Amygdala (tissue), 56 donors: ENCODE data around the gene ISCA2.

Experiments
- DNase-seq, 56 donors: peaks; one replicate each; lab custom pipeline; 2025; lab: John Stamatoyannopoulos, UW

The ISCA2 gene

DNA sequence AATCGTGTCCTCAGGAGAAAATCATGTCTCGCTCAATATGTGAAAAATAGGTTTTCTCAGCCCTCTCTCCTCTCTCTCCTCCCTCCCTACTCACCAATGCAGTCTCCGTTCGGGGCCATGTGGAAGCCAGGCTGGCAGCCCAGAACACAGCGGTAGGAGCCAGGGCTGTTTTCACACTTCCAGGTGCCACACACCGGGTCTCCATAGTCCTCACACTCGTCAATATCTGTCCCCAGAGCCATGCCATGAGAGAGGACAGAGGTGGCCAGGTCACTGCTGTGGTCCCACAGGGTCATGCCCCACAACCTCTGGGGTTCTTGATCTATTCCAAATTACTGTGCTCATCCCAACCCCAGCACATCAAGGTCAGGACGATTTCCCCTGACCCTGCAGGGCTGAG, 13.5 kb downstream of the ISCA2 start:
- no peak for DNase-seq

DNA sequence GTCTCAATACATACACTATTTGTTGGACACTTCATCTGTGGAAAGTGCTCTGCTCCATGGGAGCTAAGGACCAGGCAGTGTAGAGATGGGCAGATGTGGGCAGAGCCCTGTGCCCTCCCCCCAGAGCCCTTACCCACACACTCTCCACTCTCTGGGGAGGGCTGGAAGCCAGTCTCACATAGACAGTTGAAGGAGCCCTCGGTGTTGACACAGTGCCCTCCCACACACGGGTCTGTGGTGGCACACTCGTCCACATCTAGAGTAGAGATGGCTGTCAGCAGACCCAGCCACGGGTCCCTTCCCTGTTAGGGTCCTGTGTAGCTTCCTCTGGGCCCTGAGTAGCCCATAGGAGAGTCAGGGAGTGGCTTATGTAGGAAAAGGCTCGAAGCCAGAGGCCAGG, 14.3 kb downstream of the ISCA2 start:
- DNase-seq, result no peak

DNA sequence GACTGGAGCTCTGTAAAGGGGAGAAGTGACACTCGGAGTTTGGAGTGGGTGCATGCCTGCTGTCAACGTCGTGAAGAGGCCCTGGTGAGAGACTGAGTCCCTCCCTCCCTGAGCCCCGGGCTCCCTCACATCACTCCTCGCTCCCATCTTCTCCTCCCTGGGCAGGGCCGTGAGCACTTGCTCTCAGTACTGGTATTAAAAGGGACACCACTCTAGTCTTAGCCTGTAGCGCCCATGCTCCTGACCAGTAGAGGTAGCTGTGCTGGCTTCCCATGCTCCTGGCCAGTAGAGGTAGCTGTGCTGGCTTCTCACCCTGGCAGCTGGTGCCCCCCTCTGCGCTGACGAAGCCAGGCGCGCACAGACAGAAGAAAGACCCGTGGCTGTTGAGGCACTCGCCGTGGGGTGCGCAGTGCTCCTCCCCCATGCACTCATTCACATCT, 14.7 kb downstream of the ISCA2 start:
- no peak for DNase-seq

DNA sequence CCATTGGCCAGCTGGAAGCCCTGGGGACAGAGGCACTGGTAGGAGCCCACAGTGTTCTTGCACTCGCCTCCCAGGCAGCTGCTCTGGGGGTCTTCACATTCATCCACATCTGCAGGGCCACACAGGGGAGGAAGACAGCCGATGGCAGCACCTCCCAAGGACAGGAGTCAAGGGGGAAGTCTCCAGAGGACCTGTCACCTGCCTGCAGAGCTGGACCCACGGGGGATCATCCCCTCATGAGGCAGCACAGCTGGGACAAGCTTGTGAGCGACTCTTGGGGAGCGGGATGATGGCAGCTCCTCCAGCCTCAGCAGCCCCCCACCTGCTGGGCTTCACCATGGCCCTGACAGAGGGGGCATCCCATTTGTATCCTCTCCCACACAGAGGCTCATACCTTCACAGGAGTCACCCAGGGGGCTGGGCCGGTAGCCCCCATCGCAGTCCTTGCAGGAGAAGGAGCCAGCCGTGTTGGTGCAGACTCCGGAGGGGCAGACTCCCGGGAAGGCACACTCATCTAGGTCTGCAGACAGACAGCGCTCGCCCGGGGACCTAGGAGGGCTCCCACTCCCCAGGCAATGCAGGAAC, 15.4 kb downstream of the ISCA2 start:
- no peak for DNase-seq

DNA sequence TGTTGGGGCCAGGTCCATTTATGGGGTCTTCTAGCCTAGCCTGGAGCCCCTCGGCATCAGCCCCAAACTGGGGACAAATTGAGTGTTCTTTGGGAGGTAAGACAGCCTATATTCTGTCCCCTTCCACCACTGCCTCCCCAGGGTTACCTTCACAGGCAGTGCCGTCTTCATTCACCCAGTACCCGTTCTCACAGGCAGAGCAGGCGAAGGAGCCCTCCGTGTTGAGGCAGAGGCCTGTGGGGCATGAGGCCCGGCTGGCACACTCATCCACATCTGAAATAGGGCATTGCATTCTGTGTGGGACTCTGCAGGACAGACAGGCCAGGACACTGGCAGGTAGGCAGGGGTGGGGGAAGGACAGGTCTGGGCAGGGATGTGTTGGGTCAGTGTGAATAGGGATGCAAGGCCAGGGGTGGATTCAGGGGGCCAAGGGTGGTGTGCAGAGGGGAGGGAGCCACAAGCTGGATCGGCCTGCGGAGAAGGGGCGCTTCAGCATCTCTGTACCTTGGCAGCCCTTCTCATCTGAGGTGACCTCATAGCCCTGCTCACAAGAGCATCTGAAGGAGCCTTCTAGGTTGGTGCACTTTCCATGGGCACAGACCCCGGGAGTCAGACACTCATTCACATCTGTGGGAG, 16.1 kb downstream of the ISCA2 start:
- no peak for DNase-seq

DNA sequence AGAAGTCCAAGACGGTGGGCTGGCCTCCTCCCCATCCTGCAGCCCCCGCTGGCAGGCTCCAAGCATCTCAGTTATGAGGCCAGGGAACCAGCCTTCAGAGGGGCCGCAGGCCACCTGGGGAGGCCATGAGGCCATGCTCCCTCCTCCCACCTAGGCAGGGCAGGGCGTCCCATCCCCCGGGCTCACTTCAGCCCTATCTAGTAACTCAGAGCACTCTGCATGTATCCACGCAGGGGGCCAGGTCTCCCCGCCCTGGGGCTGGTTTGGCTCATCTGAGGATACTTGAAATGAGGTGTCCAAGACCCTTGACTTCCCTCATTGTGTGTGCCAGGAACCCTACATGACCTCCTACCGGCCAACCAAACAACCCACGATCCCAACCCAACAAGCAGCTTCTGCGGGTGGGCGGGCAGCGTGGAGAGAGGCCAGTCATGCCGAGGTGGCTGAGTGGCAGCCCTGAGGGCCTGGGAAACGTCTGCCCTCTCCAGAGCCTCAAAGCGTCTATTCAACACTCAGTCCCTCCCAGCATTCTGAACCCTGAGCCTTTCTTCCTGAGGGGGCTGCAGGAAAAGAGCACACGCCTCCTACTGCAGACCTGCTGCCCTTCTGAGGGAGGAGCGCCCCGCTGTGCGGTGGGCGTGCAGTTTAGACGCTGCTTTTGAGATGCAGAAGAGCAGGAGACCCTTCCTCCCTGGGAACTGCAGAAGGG, 16.8 kb downstream of the ISCA2 start:
- no peak for DNase-seq

DNA sequence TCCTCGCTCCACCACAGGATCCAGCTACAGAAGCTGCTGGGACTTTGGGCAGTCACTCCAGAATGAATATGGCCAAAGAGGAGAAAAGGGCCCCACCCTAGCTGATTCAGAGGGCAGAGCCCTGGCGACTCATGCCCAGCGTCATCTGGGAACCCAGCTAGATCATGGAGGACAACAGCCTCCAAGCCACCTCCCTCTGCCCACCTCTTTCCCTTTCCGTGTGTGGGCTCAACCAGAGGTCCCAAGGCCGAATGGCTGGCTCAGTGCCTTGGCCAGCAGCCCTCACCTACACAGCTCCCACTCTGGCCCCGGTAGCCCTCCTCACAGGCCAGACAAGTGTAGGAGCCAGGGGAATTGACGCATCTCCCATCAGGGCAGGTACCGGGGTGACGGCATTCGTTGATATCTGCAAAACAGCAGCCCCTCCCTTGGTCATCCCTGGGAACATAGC, 17.4 kb downstream of the ISCA2 start:
- DNase-seq, result no peak

DNA sequence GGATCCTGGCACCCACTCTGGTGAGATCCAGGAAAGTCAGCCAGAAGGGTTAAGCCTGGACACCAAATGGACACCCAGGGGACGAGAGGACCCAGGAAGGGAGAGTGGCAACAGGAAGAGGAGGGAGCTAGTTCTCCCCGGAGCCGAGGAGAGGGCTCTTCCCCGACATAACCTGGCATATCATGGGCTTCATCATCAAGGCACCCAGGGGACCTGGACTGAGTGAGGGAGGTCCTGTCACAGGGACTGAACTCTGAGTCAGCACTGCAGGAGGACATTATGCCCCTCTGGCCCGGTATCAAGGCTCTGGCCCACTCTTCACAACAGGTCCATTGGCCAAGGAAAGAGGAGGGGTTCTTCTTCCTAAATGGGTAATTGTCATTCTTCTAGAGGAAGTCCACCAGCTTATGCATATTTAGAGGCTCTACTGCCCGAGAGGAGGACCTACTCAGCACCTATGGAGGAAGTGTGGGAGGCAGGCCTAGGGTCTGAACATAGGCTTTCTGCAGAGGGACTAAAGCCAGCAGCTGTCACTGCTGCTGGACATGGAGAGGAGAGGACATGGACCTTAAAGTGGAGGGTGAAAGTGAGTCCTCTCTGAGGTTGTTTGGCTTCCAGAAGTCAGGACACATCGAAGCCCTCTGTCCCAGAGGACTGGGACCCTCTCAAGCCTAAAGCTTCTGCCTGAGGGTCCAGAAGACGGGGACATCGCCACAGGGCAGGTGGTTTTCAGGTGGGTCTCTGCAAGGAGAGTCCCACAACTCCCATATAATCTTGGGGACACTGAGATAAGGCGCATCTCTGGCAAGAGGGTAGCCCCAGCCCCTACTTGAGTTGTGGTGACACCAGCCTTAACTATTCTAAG, 18.6 kb downstream of the ISCA2 start:
- DNase-seq, result no peak

DNA sequence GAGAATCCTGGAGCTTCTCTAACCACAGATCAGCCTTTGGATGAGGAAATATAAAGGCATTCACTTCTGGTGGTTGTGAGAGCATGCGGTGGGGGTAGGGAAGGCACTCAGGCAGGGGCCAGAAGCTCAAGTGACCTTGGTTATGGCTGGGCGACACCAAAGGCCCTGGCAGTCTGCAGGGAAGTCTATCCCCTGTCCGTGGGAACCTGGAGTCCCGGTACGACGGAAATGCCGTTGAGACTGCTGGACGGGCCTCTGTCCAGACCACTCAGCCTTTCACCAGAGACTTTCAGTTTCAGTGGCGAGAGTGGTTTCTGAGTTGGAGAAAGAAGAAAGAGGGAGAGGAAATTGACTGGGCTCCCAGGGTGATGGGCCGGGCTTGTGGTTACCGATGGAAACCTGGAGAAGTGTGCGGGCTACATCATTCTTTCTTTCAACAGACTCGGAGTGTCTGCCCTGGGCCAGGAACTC, 20.9 kb downstream of the ISCA2 start:
- peak in 5 of 56 donors; percentile 7 to 19 (median 11) for DNase-seq

DNA sequence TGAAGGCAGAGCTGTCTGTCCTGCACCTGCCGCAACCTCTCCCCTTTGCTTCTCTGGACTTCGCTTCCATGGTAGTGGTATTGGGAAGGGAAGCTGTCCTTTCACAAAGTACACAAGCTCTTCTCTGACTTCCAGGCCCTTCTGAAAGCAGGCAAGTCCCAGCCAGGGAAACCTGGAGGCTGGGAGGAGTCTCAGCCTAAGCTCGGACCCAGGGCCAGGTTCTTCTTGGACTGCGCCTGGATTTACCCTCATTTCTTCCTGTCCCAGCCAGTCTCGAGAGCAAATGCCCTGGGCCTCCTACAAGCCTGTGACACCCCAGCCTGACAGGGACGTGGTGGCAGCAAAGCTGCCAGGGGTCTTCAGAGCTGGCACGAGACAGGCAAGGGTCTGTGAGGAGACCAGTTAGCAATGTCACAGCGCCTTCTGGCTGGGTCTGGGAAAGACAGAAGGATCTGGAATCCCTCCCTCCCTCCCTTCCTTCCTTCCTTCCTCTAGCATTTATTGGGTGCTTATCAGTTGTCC, 22.4 kb downstream of the ISCA2 start:
- no peak for DNase-seq

DNA sequence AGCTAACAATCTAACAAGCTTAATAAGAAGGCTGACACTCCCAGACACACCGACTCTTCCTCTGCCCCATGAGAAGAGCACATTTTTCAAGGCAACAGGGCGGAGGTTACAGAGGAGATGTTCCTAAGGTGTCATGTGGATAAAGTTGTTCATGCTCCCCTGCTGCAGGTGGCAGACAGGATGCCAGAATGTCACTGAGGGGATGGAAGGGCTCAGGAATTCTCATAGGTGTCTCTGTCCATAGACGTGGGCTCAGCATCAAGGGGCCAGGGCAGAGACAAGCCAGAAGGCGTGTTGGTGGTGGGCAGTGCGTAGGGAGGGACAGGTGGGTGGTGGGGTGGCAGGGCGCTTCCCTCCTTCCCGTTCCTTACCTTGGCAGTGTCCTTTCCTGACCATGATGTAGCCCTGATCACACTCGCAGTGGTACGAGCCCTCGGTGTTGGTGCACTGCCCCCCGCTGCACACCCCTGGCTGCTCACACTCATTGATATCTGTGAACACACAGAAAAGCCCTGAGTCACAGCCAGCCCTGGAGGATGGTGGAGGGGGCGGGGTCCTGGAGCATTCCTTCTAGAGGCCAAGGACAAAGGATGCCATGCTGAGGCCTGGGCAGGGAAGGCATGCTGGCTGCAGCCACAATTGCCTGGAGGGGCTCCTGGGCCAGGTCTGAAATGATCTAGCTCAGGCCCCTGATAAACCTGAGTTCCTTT, 23.0 kb downstream of the ISCA2 start:
- no peak for DNase-seq

DNA sequence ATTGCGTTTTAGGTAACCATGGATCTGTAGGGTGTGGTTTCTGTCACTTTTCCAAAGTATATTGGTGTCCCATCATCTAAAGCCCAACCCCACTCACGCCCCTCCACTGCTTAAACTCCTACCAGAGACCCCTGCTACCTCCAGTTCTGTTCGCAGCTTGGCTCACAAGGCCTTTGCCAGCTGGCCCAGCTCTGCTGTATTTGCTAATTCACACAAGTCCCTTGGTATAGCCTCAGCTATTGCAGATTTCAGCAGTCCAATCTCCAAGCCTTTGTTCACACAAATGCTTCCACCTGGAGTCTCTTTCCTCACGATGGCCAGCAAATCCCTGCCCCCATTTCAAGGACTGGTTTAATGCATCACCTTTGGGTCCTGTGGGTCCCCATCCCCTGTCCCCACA, 24.2 kb downstream of the ISCA2 start:
- DNase-seq, result no peak

DNA sequence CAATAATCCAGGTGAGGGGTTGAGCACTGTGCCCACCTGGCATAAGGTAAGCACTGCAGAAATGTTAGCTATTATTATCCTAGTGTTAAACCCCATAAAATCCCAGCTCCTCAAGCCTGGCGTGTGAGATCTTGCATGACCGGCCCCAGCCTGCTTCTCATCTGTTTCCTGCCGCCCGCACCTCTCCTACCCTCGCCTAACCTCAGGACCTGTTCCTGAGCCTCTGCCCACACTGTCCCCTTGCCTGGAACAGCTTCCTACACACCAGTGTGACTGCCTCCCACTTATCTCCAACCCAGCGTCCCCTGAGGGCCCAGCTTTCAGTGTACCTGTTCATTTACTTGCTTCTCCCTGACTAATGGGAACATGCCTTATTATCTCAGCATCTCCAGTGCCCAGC, 24.7 kb downstream of the ISCA2 start:
- DNase-seq, result no peak

DNA sequence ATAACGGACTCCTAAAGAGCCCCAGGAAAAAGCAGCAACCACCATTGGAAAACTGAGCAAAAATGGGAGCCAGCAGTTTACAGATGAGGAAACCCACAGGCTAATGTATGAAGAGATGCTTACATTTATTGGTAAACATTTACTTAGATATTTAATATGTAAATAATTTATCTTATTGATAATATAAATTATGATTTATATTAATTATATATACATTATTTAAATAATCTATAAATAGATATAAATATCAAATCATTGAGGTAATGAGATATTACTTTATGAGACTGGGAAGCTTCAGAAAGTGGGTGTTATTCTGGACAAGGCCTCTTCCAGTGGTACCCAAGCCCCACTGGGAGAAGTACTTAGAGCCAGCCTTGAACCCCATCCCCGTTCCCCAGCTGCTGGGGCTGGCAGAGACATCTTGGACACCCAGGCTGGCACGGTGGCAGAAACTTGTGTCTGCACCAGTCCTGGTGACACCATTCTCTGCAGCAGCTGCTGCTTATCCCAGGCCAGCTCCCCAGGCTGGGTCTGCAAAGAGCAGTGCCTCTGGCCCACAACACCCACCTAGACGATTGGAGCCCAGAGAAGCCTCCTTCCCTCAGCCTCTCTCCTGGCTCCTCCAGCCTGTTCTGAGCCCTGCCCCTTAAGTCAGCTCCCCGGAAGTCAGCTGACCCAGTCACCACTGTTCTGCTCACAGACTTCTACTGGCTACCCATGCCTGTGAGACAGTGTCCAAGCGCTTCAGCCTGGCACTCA, 25.9 kb downstream of the ISCA2 start:
- no peak for DNase-seq

DNA sequence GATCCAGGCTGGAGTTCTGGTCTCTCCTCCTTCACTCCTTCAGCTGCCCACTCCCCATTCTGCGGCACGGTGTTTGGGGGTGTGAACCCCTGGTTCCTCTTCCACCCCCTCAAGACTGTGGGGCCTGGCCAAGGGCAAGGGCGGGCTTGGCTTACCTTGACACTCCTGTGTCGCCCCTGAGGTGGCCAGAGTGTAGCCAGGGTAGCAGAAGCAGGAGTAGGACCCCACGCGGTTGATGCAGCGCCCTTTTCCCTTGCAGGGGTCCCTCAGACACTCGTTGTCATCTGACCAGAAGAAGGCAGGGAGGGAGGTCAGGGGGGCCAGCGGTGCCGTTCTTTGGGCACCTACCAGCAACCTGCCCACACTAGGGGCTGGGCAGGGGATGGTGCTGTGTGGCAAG, 28.2 kb downstream of the ISCA2 start:
- DNase-seq, result no peak

DNA sequence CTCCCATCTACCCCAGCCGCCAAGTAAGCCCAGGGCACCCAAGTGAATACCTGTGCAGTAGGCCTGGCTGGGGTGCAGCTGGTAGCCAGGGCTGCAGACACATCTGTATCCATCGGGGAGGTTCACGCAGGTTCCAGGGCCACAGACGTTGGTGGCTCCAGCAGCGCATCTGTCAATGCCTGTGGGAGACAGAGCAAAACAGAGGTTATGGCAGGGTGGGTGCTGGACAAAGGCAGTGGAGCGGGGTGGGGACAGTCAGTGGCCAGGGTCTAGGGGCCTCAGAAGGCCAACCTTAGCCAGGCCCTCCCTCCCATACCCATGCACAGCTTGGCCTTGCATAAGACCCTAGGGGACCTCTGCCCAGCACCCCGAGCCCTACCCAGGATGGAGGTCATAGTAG, 29.2 kb downstream of the ISCA2 start:
- DNase-seq, result no peak

DNA sequence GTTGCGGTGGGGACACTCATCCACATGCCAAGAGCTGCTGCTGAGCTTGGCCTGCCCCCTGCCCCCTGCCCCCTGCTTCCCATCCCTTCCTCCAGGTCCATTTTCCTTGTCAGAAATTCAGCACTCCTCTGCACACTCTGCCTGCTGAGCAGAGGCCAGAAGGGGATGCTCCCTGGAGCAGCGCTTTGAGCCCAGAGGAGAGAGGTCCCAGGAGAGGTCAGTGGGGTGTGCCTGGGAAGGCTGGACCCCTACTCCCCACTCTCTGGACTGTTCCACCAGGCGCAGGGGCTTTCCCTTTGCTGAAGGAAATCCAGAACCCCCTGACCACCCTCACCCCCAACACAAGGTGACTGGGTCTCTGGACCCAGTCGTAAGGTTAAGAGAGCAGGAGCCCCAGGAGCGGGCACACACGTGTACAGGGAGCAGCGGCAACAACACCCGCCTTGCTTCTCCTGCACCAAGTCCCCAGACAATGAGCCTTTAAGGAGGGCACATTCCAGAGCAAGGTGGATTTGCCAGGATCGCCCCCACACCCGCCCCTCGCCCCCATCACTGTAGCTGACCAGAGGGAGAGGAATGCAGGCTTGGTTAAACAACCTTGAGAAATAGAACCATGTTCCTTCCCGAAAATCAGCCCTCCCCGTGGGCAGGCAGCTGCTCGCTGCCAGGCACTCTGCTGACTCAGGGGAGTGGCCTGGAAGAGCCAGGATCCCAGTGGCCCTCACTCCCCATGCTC, 30.7 kb downstream of the ISCA2 start:
- DNase-seq, result no peak

DNA sequence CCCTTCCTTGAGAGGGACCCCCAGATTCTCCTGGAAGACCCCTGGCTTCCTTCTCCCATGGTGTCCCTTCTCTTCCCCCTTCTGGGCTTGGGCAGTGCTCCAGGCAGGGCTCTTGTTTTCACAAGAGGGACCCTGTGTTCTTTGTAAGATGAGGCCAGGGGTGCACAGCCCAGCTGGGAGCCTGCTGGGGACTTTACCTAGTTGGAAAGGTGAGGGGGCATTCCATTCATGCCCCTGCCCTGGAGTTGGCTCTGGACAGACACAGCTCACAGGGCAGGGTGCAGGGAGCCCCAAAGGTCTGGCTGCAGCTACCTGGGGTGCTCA, 31.2 kb downstream of the ISCA2 start:
- no peak for DNase-seq

DNA sequence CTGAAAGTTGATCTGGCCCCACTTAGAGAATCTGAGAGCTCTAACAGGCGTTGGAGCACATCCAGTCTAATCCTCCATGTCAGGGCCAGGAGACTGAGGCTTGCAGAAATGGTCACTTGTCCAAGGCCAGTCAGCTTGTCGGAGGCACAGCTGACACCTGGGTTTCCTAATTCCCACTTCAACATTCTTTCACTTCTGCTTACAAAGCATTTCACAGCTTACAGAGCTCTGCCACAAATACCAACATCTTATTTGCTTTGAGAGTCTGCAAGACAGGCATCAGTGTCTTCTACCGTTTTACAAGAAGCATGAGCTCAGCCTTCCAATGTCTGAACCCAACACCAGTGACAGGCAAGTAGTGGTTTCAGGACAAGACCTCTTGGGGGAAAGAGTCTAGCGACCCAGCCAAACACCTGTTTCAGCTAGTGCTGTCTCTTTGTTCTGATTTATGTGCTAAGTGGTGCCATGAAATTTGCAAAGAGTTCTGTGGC, 31.8 kb downstream of the ISCA2 start:
- DNase-seq, result no peak
